Kidney (tissue), 14 donors: ENCODE measurements around the gene NHLRC4. TPM values are rescaled to one million over a fixed set of nuclear protein-coding genes. Genes with fewer than 3 reads are reported as not detected.

Source experiments
- DNase-seq, 5 donors: peaks; one replicate each; pipeline ENCODE4 v3.0.0-alpha.2; 2013 to 2020
- FAIRE-seq: peaks from 2 replicates; lab custom pipeline; 2012; peaks lifted over from hg19 to GRCh38; lab: Jason Lieb, UNC
- H3K27ac ChIP-seq, 2 donors: one replicate each; pipeline ENCODE4 v1.7.0; 2013; ENCODE audit warnings: low read depth in 2 of 2, low read length in 2 of 2, inconsistent platforms in 1 of 2
- H3K27me3 ChIP-seq: one replicate; pipeline ENCODE4 v1.7.1; 2013; ENCODE audit warnings: low read length, inconsistent platforms; ENCODE audit not compliant: control insufficient read depth, insufficient read depth
- H3K36me3 ChIP-seq, 3 donors: one replicate each; pipeline versions ENCODE4 v1.7.0 to v1.7.1; 2013; ENCODE audit warnings: low read length in 3 of 3, control low read depth in 1 of 3, inconsistent platforms in 1 of 3; ENCODE audit not compliant: insufficient read depth in 3 of 3, control insufficient read depth in 2 of 3
- H3K4me1 ChIP-seq, 3 donors: one replicate each; pipeline versions ENCODE4 v1.7.0 to v1.7.1; 2013; ENCODE audit warnings: low read length in 3 of 3, inconsistent platforms in 1 of 3, low read depth in 1 of 3; ENCODE audit not compliant: control insufficient read depth in 2 of 3, insufficient read depth in 2 of 3
- H3K4me3 ChIP-seq, 3 donors: one replicate each; pipeline versions ENCODE4 v1.7.0 to v1.8.1; 2013; ENCODE audit warnings: low read length in 3 of 3, control low read depth in 1 of 3, inconsistent platforms in 1 of 3
- H3K9ac ChIP-seq, 3 donors: one replicate each; pipeline versions ENCODE4 v1.7.0 to v1.7.1; 2013; ENCODE audit warnings: low read length in 3 of 3, control low read depth in 1 of 3, inconsistent platforms in 1 of 3
- H3K9me3 ChIP-seq, 3 donors: one replicate each; pipeline versions ENCODE4 v1.7.0 to v1.7.1; 2013; ENCODE audit warnings: low read length in 3 of 3, control low read depth in 1 of 3, inconsistent platforms in 1 of 3; ENCODE audit not compliant: control insufficient read depth in 2 of 3, insufficient read depth in 1 of 3
- intact Hi-C: fragments of 100-400 bp; cut with DNase I; formaldehyde crosslinking; loops from one replicate; pipeline ENCODE4 v1.11.1; 2022
- polyA plus RNA-seq: library from polyadenylated mRNA; stranded (reverse); fragments of 350-450 nt; fragmentation: Illumina TruSeq; extraction: RNeasy Lipid Tissue Mini Kit (QIAGEN cat#74804); gene quantifications from one replicate; pipeline ENCODE4 v1.2.3, GENCODE V29; 2014; ENCODE audit warnings: low read depth, low replicate concordance; ENCODE audit not compliant: insufficient read depth
- total RNA-seq: library from RNA; stranded (reverse); fragmentation: NEBNext Ultra II Directional; extraction: Animal tissue kit (Norgen Biotek cat#: 25700); gene quantifications from one replicate; pipeline ENCODE4 v1.2.1, GENCODE V29; 2021
- TF ChIP-seq, protein P1 (sequence below): IDR thresholded peaks from 3 replicates; pipeline ENCODE4 v1.5.1; 2012; ENCODE audit warnings: mild to moderate bottlenecking, moderate library complexity, borderline replicate concordance; ENCODE audit not compliant: insufficient read depth; ENCODE audit errors: extremely low read depth
- donor health status: control.
- donor health status: control.
- donor health status: control.
- donor health status: control.
- donor health status: control.
- donor health status: DM: yes; HTN: yes; CAD: no.
- donor health status: Normal renal cell carcinoma (clear cell type).

NHLRC4 gene
- total and polyA plus RNA-seq, 2 donors from 2014 or later: 3.3 to 17.4 TPM

DNA sequence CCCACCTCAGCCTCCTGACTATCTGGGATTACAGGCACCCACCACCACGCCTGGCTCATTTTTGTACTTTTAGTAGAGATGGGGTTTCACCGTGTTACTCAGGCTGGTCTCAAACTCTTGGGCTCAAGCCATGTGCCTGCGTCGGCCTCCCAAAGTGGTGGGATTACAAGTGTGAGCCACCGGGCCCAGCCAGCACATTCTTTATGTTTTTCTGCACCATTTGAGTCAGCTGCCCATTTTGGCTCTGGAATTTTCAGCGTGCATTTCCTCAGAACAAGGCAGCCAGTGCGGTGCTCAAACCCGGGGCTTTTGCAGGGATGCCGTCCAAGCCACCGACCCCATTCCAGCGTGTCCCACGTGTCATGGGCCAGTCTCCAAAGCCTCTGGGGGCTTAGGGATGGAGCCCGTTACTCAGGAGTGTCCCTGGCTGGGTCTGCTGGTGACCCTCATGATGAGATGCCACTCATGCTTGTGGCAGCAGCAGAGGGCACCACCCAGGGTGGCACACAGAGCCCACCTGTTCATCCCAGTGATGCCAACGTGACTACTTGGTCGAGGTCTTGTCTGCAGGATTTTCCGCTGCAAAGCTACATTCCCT lies 19.3 kb downstream of the NHLRC4 start:
- DNase-seq (no peak), FAIRE-seq (no peak)
- Histone ChIP-seq H3K4me1 (peaks cover 6 to 25% (median 16%) of the 10 kb centered on the region in 3 donors), H3K4me3 (no peak overlapping the region), H3K9me3 (no peaks in the 10 kb centered on the region), H3K27me3 (no peaks in the 10 kb centered on the region), H3K36me3 (no peaks in the 10 kb centered on the region), H3K9ac (no peak overlapping the region), H3K27ac (no peak overlapping the region)
- intact Hi-C loops: no loop called here
- TF ChIP-seq, protein P1, sequence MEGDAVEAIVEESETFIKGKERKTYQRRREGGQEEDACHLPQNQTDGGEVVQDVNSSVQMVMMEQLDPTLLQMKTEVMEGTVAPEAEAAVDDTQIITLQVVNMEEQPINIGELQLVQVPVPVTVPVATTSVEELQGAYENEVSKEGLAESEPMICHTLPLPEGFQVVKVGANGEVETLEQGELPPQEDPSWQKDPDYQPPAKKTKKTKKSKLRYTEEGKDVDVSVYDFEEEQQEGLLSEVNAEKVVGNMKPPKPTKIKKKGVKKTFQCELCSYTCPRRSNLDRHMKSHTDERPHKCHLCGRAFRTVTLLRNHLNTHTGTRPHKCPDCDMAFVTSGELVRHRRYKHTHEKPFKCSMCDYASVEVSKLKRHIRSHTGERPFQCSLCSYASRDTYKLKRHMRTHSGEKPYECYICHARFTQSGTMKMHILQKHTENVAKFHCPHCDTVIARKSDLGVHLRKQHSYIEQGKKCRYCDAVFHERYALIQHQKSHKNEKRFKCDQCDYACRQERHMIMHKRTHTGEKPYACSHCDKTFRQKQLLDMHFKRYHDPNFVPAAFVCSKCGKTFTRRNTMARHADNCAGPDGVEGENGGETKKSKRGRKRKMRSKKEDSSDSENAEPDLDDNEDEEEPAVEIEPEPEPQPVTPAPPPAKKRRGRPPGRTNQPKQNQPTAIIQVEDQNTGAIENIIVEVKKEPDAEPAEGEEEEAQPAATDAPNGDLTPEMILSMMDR: no peak

DNA sequence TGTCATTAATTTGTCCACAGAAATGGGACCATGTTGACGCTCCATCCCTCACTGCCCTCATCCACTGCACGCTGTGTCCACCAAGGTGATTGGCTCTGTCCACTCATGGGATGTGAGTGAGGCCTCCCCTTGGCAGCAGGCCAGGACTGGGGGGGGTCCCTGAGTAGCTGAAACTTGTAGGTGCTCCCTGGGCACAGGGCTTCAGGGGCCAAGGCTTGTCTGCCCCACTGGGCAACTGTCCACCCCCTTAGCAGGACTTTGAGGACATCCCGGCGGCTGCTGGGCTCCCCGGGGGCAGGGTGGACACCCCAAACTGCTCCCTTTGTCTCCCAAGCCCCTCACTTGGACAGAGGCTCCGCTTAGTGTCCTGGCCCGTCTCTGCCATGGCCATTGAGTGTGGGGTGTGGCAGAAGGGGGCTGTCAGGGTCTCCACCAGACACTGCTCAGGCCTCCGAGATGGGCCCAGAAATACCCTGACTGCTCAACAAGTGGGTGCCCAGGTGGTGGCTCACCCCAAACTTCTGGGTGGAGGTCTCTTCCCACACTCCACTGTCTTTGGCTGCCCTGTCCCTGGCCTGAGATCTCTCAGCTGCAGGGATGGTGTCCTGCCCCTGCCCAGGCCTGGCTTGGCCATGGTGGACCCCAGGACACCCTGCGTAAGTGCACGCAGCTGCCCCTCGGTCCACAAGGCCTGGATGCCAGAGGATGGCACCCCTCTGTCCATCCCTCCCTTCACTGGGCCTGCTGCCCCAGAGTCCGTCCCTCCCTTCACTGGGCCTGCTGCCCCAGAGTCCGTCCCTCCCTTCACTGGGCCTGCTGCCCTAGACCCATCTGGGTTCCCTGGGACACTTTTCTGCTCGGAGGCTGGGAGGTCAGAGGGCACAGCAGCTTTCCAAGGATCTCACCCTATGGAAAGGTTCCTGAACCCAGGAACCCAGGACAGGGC lies 20.1 kb downstream of the NHLRC4 start:
- H3K27ac ChIP-seq: peak overlapping the region in 1 of 2 donors; percentile 22
- FAIRE-seq: no peak
- no peak overlapping the region for H3K9ac ChIP-seq
- TF ChIP-seq, protein P1: no peak
- H3K4me1 ChIP-seq: peaks cover 6 to 31% (median 21%) of the 10 kb centered on the region in 3 donors
- H3K27me3 ChIP-seq: no peaks in the 10 kb centered on the region
- DNase-seq: peak in 1 of 5 donors; percentile 76
- no peak overlapping the region for H3K4me3 ChIP-seq
- H3K9me3 ChIP-seq: no peaks in the 10 kb centered on the region
- H3K36me3 ChIP-seq: no peaks in the 10 kb centered on the region
- intact Hi-C loops: no loop called here

DNA sequence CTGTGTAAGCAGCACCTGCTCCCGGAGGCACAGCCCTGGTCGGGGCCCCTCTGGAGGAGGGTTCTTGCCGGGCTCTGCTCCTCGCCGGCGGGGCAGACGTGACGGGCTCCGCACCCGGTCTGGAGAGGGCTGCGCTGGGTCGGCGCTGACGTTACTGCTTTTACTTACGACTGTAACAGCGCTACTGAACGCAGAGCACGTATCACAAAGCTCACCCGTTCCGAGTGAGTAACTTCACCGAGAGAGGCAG lies 21.8 kb downstream of the NHLRC4 start:
- H3K27me3 ChIP-seq: no peaks in the 10 kb centered on the region
- H3K4me3 ChIP-seq: peak overlapping the region; percentile 78 to 82 (median 79)
- DNase-seq (peak in 3 of 5 donors; percentile 72 to 79 (median 79)), FAIRE-seq (no peak)
- H3K9me3 ChIP-seq: no peaks in the 10 kb centered on the region
- peak overlapping the region; percentile 69 to 81 (median 70) for H3K9ac ChIP-seq
- peak overlapping the region; percentile 97 to 99 for H3K27ac ChIP-seq
- H3K4me1 ChIP-seq: peaks cover 6 to 46% (median 36%) of the 10 kb centered on the region in 3 donors
- intact Hi-C loops: no loop called here
- TF ChIP-seq, protein P1: no peak
- no peaks in the 10 kb centered on the region for H3K36me3 ChIP-seq
